ENCODE measurements around the gene GRIA1. TPM values are rescaled to one million over a fixed set of nuclear protein-coding genes. Genes with fewer than 3 reads are reported as not detected.

Gene GRIA1
- total and polyA plus RNA-seq, 10 of the 15 experiments (the other 5 are each of a cell fraction or from before 2014, with no cell fraction given) = 0.04 to 0.18 (median 0.04) TPM; not detected in 7

GRCh38 chr5:153745778-153746395, 255.4 kb downstream of the GRIA1 start (continued):
- TF ChIP-seq EGR1 (IDR thresholded peaks at IDR 0.05; ENCODE audit: borderline replicate concordance in 1 of 2, low read depth in 2 of 2, low read length in 2 of 2) = no peak
- no peak for TF ChIP-seq BHLHE40 (IDR thresholded peaks at IDR 0.05; ENCODE audit: borderline replicate concordance in 1 of 2, low read depth in 2 of 2, low read length in 1 of 2)
- no peak for TF ChIP-seq FOS (IDR thresholded peaks at IDR 0.05; ENCODE audit: borderline replicate concordance, extremely low read depth, insufficient read length)
- no peak for TF ChIP-seq USF2 (IDR thresholded peaks at IDR 0.05; ENCODE audit: borderline replicate concordance, low read depth, low read length)
- TF ChIP-seq YBX1 (IDR thresholded peaks at IDR 0.05) = no peak
- no peak for TF ChIP-seq BMI1 (IDR thresholded peaks at IDR 0.05; ENCODE audit: borderline replicate concordance)
- TF ChIP-seq CHD4 (IDR thresholded peaks at IDR 0.05) = no peak
- TF ChIP-seq SMC3 (IDR thresholded peaks at IDR 0.05; ENCODE audit: borderline replicate concordance, low read length) = no peak

- CTCF ChIA-PET = interaction anchor here (0.9 kb wide), 1 partner anchor 250 kb away, joined by 3 read pairs; no protein-coding TSS in a partner anchor
- SMC1A ChIA-PET (ENCODE audit: uncharacterized antibody, unreplicated experiment) = no interaction called here
- WGBS (ENCODE audit: insufficient coverage, insufficient replicate concordance, low lambda C conversion rate, missing lambda C conversion rate) = 23% methylated on average over 3 of the region's 3 CpGs
- H3K36me3 ChIP-seq (ENCODE audit: control insufficient read depth in 2 of 2, insufficient read depth in 2 of 2, low read length in 1 of 2) = no peaks in the 10 kb centered on the region
- BruUV-seq (replicated peaks) = no TSS peak
- ATAC-seq (no peak), FAIRE-seq (no peak), DNase-seq (ENCODE audit: low read depth, low spot score) (no peak)
- intact Hi-C loops (cut with micrococcal nuclease; ENCODE audit: unreplicated experiment) = no loop called here
- H3K4me3 ChIP-seq = no peak overlapping the region
- no peaks in the 10 kb centered on the region for H3K4me1 ChIP-seq (ENCODE audit: control insufficient read depth, insufficient read depth, low read length)
- RAD21 ChIA-PET (ENCODE audit: unreplicated experiment) = no interaction called here
- no peak overlapping the region for H3K9ac ChIP-seq (ENCODE audit: control insufficient read depth, insufficient read depth, low read length)
- TF ChIP-seq YY1 (IDR thresholded peaks at IDR 0.05; ENCODE audit: low read depth, low read length) (no peak), NR2C2 (IDR thresholded peaks at IDR 0.05; ENCODE audit: borderline replicate concordance, control insufficient read depth, insufficient read length, low read depth) (no peak), SMC3 (IDR thresholded peaks at IDR 0.05; ENCODE audit: borderline replicate concordance, low read length) (no peak), PBX3 (IDR thresholded peaks at IDR 0.05; ENCODE audit: insufficient replicate concordance, low read depth, low read length) (no peak)
- no peaks in the 10 kb centered on the region; a peak in 1 of 4 replicates for H3K27me3 ChIP-seq (replicated peaks in 1 of 2; ENCODE audit: control insufficient read depth in 2 of 2, insufficient read depth in 2 of 2, low read length in 1 of 2)
- no peak overlapping the region for H2AFZ ChIP-seq (ENCODE audit: control insufficient read depth, low read depth, low read length)
- no peaks in the 10 kb centered on the region for H3K79me2 ChIP-seq (ENCODE audit: control insufficient read depth, insufficient read depth, low read length)
- H3K4me2 ChIP-seq (ENCODE audit: control insufficient read depth, insufficient read depth) = no peak overlapping the region
- H4K20me1 ChIP-seq (ENCODE audit: control insufficient read depth, insufficient read depth) = no peaks in the 10 kb centered on the region
- POLR2A ChIA-PET = no interaction called here
- in situ Hi-C loops (cut with MboI) = no loop called here
- no peak overlapping the region for H3K27ac ChIP-seq (ENCODE audit: control insufficient read depth, insufficient read depth)
- H3K9me3 ChIP-seq (replicated peaks; ENCODE audit: control insufficient read depth, insufficient read depth, low read length) = no peaks in the 10 kb centered on the region
Measured at GRCh38 chr5:153746440-153746839, 256.0 kb downstream of the GRIA1 start.

All from GM12878 (cell line).